ENCODE measurements around the gene LRRC27.

Gene LRRC27

DNA sequence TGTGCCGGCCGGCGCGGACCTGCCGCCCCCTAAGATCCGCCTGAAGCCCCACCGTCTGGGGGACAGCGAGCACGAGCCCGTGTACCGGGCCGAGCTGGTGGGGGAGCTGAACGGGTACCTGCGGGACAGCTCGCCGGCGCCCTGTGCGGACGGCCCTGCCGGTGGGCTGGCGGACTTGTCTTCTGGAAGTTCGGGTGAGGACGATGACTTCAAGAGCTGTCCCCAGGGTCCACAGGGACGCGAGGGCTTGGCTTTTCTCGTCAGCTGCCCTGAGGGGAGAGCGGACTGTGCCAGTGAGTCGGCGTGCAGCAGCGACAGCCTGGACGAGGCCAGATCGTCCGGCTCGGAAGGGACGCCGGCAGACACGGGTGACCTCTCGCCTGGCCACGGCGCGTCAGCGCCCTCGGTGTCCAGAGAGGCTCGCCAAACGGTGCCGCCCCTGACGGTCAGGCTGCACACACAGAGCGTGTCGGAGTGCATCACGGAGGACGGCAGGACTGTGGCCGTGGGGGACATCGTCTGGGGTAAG, 73.5 kb downstream of the LRRC27 start:
- DNase-seq: no peak

DNA sequence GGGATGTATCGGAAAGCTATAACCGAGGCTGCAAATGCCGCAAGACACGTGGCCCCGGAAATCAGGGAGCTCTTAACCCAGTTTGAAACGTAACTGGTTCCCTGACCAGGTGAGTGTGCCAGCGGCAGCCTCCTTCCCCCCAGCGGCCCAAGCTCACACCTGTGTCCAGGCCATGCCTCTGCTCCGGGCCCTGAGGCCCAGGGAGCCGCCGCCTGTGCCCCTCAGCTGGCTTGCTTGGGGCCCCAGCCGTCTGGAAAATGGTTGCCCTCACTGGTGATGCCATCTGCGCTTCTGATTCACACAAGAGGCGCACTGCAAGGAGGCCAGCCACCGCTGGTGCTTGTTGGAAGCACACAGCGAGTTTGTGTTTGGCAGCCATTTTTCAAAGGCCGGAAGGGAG, 74.2 kb downstream of the LRRC27 start:
- DNase-seq: no peak

DNA sequence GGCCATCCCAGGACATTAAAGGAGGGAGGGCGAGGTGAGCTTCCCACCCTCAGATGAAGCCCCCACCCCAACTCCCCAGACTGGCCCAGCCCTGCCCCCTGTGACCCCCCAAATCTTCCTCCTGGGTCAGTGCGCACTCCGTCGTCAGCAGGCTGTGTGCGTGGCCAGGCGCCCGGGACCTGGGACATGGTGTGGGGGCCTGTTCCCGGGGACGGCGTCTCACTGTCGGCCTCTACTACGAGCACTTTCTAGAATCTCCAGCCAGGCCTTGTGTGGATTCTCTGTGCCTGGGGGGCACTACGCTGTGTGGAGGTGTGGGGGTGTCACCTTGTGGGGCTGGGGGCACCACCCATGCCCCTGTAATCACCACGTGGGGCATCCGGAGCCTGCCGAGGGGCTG, 74.8 kb downstream of the LRRC27 start:
- no peak for DNase-seq

DNA sequence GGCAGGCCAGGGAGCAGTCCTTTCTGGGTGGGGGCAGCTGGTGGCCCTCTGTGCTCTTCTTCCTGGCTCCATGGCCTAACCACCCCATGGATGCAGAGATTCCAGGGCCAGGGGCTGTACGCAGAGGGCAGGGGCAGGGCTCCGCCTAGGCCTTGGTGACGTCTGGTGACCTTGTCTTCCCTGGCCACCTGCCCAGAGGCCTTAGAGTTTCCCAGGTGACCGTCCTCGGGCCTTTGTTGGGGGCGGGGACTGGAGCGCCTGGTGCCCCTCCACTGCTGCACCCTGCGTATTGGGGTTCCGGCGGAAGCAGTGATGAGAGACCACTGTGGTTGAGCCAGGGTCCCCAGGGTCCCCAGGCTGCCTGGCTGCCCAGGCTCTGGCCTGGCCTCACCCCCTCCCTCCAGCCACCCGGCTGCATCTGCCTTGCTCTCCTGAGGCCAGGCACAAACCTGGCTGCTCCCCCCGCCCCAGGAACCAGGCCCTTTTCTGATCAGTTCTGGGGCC, 75.3 kb downstream of the LRRC27 start:
- DNase-seq: no peak

DNA sequence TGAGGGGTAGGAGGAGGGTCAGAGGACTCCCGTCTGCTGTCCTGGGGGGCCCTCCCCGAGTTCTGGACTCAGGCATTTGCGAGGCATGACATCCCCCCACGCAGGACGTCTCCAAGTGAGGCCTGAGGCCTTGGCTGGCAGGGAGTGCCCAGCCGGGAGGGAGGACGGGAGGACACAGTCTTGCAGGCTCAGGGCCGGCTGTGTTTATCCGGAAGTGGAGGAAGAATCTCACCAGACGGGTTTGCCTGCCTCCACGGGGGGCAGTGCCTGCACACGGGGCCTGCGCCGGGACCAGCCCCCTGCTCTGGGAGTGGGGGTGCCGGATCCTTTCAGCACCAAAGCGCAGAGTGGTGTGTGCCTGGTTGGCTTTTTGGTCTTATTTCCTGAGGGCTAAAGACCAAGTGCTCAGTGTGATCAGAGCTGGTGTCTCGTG, 75.9 kb downstream of the LRRC27 start:
- no peak for DNase-seq

DNA sequence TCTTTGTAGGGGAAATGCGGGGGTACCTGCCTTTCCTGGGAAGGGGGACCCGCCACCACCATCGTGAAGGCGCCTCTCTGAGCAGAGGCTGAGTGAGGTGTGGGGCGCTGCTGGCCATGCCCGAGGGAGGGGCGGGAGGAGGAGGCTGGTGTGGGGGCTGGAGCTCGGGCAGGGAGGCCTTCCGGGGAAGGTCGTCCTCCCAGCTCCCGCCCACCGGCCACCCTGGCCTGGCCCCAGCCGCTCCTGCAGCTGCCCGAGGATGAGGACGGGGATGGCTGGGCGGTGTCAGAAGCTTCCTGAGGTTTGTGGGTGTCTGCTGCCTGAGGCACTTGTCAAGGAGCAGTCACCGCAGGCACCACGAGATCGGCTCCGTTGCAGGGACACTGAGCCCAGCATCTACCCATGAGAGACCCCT, 76.4 kb downstream of the LRRC27 start:
- no peak for DNase-seq

DNA sequence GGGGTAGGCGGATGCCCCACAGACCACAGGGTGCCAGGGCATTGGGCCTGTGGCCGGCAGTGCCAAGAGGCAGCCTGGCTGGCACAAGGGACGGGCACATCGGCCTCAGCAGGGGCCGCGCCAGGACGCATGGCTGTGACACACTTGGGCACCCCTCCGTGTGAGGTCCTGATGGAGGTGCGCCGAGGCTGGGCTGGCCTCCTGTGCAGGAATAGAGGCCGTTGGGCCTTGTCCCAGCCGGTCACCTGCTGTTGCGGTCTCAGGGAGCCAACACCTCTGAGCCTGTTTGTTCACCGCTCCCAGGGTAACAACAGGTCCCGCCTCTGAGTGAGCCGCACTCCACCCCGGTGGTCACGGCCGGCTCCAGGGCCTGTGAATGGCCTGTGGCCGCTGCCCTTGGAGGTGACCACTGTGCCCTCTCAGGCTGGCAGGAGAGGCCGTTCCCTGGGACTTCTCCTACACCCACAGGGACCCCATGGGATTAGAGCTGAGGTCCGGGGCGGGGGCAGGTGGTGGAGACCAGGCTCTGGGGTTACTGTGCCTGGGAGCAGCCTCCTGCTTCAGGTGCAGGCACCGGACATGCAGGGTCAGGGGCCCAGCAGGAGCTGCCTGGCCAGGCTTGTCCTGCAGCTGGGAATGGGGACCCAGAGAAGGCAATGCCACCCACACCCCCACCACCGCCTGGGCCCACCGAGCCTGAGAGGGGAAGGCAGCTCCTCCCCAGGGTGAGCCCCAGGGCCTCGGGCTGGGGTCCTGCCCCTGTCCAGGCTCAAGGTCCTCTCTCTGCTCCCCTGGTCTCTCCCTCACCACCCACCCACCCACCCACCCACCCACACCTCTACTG, 77.1 kb downstream of the LRRC27 start:
- DNase-seq: no peak

DNA sequence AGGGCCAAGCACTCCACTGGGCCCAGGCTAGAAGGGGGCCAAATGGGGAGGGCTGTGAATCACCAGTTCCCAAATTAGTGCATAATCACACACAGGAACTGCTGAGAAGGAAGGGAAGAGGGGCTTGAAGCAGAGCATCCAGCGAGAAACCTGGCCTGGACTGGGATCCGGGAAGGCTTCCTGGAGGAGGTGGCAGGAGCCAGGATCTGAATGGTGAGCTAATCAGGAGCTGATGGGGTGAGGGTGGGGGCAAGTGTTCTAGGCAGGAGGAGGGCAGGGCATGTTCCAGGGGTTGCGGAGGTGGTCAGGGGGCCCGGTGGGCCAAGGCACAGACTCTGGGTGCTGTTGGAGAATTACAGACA, 77.7 kb downstream of the LRRC27 start:
- DNase-seq: no peak

DNA sequence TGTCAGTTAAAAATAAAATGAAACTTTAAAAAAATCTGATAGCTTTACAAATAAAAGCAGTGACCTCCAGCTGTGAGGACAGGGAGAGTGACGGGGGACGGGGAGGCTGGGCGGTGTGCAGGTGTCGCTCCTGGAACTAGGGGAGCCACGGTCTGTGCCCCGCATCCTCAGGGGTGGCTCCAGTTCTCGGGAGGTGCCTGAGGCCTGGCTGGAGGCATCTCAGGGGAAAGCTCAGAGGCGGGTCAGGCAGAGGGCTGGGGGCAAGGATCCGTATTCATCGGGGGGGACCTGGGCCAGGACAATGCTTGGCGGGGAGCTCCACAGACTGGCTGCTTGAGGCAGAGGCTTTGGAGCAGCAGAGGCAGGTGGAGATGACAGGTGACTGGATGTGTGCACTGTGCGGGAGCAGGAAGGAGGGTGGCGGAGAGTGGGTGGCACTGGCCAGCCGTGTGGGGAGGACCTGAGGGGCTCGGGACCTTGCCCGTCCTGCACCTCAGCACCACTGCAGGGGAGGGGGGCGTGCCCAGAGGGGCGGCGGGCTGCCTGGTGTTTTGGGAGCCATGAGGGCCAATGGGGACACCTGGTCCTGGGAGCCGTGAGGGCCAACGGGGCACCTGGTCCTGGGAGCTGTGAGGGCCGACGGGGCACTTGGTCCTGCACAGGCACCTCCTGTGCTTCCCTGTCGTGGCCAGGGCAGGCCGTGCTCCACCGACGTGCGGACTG, 78.2 kb downstream of the LRRC27 start:
- DNase-seq: no peak

DNA sequence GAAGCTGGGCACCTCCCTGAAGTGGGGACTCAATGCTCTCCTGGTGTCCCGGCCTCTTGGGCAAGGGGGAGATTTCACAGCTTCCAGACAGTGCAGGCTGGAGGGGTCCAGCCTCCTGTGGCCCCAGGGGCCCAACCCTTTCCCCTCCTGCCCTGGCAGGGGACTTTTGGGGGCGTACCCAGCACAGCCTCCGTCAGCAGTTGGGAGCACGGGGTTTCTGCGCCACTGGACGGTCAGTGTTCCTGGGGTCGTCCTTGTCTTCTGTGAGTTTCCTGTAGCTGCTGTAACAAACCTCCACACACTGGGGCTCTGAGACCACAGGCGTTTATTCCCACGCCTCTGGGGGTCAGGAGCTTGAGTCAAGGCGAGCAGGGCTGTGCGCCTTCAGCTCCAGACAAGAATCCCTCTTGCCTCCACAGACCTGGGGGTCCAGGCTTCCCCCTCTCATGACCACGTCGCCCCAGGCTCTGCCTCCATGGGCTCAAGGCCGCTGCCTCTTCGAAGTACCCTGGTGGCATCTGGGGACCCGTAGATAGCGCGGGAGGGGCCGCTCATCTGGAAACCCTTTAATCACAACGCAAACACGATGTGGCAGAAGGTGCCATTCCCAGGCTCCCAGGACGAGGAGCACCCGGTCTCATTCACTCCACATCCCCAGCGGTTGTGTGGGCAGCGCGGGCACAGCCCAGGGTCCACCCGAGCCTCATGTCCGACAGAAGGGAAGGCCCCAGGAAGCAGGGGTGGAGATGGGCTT, 79.0 kb downstream of the LRRC27 start:
- no peak for DNase-seq

DNA sequence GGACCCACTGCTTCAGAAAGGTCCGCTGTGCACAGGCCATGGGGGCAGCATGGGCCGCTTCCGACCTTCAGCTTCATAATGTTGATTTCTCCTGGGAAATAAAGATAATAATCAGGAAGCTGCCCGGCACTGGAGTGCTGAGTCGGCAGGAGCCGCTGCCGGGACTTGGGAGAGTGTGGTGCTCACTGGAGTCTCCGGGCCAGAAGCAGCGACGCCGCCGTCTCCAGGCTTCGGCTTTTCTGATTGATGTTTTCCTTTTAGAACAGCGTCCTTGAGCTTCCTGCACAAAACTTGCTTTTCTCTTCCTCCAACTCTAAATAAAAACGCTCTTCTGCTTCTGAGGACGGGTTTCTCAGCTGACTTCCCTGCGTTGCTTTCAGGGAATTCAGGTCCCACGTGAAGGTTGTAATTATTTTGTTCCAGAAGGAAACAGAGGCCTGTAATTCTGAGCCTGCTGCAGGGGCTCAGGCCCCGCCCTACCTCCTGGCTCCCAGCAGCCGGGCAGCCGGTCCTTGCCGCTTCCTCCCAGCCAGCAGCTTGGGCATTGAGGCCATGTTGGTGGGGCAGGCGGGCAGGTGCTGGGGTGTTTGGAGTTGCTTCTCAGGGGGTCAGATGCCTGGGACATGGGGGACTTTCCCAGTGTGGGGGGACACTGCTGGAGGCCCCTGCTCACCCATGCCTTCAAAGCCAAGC, 79.7 kb downstream of the LRRC27 start:
- no peak for DNase-seq

DNA sequence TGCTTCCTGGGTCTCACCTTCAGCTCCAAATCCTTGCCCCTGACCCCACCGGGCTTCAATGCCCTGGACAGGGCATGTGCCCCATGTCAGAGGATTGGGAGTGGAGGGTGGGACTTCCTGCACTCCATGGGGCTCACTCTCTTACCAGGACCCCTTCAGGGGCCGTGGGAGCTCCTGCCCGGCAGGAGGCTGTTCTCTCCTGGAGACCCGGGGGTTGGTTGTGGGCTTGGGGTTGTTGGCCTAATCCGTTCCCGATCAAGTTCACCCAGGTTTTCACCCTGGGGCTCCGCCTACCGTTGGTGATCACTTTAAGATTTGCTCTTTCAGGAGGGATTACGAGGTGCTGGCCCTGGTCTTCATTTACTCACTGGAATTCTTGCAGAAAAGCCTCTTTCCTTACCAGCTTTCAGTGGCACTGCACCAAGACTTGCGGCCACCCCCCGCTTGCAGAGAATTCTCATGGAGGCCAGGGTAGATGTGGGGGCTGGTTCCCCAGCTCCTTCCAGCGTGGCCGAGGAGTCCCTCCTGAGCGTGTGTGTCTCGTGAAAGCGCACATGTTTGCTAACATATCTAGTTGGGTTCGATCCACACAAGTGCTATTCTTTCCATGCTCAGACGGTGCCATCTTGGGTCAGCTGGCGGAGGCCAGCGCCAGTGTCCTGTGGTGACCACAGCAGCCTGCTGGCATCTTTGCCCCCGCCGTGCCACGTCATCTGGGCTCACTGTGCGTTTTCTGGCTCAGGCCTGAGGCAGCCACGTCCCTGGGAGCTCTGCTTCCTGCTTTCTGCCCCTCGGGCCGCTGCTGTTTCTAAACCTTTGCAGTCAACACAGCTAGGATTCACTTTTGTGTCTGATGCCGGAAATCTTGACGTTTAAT, 80.6 kb downstream of the LRRC27 start:
- no peak for DNase-seq

DNA sequence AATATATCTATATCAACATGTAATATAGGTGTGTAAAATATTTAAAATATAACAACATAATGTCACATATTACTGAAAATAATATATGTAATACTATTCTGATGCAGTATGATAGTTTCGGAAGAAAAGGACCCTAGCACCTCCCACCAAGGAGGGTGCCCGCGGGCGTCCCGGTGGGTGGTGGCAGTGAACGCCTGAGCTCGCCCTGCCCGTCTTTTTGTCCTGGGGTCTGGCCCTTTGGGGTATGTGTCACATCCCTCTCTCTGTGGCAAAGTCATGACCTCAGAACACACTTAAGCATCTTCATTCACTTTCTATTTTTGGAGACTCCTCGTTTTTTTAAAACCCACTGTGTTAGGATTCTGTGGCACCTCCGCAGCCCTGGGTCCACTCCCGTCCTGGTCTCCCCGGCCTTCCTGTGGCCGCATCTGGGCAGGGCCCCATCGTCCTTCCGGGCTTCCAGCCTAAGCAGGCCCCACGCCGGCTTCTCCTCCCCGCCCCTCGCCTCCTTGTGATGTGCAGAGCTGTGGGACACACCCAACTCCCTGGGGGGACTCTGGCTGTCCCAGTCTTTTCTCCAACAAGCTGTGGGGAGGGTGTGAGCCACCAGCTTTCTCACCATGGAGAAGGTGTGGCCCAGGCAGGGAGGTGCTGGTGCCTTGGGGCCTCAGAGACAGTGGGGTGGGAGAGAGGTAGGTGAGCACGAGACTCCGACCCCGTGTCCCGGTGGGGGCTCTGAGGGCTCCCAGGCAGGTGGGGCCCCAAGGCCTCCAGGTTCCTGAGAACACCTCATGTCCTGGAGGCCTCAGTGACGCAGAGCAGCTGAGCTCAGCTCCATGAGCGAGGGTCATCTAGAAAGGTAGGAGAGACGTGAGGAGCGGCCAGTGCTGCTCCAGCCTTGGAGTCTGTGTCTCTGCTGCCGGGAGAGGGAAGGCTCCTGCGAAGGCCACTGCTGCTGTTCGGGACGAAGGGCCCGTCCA, 81.5 kb downstream of the LRRC27 start:
- DNase-seq: no peak

DNA sequence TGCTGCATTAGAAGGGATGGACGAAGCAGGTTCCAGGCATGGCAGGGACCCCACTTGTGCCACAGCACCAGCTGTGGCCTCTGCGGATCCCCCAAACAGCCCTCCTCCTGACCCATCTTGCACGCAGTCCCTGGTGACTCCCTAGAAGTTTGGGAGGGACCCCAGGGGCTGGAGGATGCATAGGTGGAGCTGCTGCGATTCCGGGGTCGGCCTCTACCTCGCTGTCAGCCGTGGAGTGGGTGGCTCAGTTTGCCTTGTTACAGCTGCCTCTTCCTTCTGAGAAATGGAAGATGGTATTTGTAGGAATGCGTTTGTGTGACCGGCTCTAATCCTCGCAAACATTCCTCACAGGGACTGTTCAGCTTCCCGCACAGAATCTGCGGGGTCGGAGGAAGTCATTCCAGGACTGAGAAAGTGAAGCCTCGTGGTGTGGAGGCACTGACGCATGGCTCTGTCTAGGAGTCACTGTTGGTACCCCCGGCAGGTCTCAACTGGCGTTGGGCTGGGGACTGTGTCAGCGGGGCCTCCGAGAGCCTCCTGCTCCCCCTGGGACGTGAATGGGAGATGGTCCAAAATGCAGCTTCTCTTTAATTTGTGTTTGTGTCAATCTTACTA, 82.5 kb downstream of the LRRC27 start:
- no peak for DNase-seq

DNA sequence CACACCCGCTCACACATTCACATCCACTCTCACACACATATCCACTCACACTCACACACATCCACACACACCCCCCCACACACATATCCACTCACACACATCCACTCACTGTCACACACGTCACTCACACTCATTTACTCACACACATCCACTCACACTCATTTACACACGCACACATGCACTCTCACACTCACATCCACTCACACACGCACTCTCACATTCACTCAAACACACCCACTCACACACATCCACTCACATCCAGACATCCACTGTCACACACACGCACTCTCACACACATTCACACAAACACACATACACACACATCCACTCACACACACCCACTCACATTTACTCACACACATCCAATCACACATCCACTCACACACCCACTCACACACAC, 83.3 kb downstream of the LRRC27 start:
- DNase-seq: no peak

DNA sequence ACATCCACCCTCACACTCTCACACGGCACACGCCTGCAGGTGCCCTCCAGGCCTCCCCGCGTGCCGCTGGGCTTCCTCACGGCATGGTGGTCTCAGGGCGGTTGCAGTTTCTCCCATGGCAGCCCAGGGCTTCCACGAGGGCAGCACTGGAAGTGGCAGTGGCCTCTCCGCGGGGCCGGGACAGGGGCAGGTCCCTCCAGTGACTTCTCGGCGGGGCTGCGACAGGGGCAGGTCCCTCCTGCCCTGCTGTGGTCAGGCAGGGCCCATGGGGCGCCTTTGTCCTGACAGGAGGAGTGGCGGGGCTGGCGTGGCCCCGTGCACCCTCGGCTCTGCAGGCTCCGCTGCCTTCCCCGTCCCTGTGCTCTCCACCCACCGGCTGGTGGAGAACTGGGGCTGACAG, 84.0 kb downstream of the LRRC27 start:
- no peak for DNase-seq

DNA sequence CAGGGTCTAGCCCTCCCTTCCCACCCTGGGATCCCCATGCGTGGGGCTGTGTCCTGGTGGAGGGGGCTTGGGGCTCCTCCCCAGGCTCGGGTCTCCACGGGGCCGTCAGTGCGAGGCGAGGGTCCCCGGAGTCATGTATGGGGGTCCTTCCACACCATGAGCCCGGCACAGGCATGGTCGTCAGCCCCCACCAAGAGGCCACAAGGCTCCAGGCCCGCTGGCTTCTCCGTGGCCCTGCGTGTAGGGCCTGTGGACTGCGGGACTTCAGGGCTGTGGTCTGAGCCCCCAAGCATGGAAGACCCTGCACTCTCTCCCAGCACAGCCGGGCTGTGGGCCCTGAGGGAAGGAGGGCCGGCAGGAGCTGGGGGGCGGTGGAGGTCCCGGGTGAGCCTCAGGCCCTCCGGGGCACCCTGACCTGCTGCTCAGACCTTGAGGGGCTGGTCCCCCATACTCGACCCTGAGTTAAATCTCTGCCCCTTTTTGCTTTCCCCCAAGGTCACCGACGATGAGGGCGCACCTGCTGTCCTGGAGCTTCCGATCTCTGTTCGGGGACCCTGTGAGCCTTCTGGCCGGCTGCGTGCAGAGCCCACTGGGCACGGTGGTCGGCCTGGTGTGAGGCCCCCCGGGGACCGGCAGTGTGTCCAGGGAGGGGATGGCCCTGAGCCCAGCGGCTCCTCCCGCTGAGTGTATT, 84.7 kb downstream of the LRRC27 start:
- DNase-seq: no peak

DNA sequence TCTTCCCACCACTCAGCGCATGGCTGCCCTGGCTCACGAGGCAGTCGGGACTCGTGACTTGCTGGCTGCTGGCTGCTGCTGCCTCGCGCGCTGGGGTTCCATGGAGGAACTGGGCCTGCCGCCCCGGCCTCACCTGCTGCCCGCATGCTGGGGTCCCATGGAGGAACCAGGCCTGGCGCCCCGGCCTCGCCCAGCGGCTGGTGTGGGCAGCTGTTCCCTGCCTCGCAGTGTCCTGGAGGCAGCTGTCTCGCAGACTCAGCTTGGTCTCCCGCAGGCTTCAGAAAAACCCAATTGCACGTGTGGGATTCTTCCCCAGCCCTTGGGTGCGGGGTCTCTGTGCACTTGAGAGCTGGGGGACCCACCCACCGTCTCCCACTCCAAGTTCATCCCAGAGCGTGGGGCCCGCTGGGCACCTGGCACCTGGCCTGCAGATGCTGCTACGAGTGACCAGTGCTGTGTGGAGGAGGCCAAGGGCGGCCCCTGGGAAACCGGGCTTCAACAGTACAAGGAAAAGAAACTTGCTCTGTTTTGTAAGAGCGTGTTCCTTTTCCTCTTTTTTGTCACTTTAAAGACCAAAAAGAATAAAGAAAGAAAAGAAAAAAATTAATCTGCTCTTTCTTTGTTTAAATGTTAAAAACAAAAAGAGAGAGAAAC, 85.4 kb downstream of the LRRC27 start:
- DNase-seq: no peak

Measured in midbrain (tissue), 1 donor.